Activated B cell treated with CpG ODN at 0.5 μM for 24 hours (primary cell): ENCODE results near the gene CES1. TPM values are rescaled to one million over a fixed set of nuclear protein-coding genes. Genes with fewer than 3 reads are reported as not detected.

Source experiments
- ATAC-seq: fragments of 200-7000 bp; cut with Tn5 transposase; one replicate; pipeline ENCODE4 v1.10.0; 2021; ENCODE audit warnings: low read depth, mild to moderate bottlenecking, moderate library complexity
- CTCF ChIA-PET: fragments of 350-600 bp; sonication (Branson Sonifier 250); formaldehyde crosslinking; loops from one replicate; lab custom pipeline; 2021; ENCODE audit warnings: antibody characterized with exemption; lab: Charles Lee
- POLR2A ChIA-PET: fragments of 350-600 bp; sonication (Branson Sonifier 250); formaldehyde crosslinking; loops from one replicate; lab custom pipeline; 2021; ENCODE audit warnings: antibody characterized with exemption; lab: Charles Lee
- DNase-seq: peaks from one replicate; pipeline ENCODE4 v3.0.0; 2022
- H3K27ac Mint-ChIP-seq: one replicate; pipeline ENCODE4 v1.8.0; 2020; ENCODE audit warnings: mixed read lengths
- H3K27me3 Mint-ChIP-seq: one replicate; pipeline ENCODE4 v1.8.0; 2021; ENCODE audit warnings: mixed read lengths
- H3K36me3 Mint-ChIP-seq: one replicate; pipeline ENCODE4 v1.8.0; 2021; ENCODE audit warnings: low read depth, mixed read lengths
- H3K4me1 Mint-ChIP-seq: one replicate; pipeline ENCODE4 v1.8.0; 2021; ENCODE audit warnings: mixed read lengths
- H3K4me3 Mint-ChIP-seq: one replicate; pipeline ENCODE4 v1.8.0; 2020; ENCODE audit warnings: mild to moderate bottlenecking, mixed read lengths
- H3K9me3 Mint-ChIP-seq: one replicate; pipeline ENCODE4 v1.8.0; 2020; ENCODE audit warnings: mixed read lengths
- CTCF ChIP-seq: fragments of 200-600 bp; IDR thresholded peaks from one replicate; pipeline ENCODE4 v1.8.0; 2022; ENCODE audit warnings: antibody characterized with exemption, mild to moderate bottlenecking
- intact Hi-C: fragments of 100-400 bp; cut with micrococcal nuclease; formaldehyde crosslinking; loops from one replicate; pipeline ENCODE4 v1.15.1; 2024
- total RNA-seq: library from RNA; stranded (reverse); gene quantifications from 2 replicates; pipeline ENCODE4 v1.2.3, GENCODE V29; 2022

CES1 gene
- not detected in 2 replicates for total RNA-seq

- ChIA-PET CTCF (interaction anchor here (1.3 kb wide), 1 partner anchor 9 kb away, joined by 3 read pairs; no protein-coding TSS in a partner anchor), POLR2A (no interaction called here)
- H3K36me3 Mint-ChIP-seq = no peaks in the 10 kb centered on the region
- H3K27me3 Mint-ChIP-seq = peaks cover 3% of the 10 kb centered on the region
- intact Hi-C loops = no loop called here
- TF ChIP-seq CTCF = no peak
- no peak within 1 kb of the TSS for H3K4me3 Mint-ChIP-seq
- no peak within 1 kb of the TSS for H3K27ac Mint-ChIP-seq
- no peak for ATAC-seq
- H3K4me1 Mint-ChIP-seq = peaks cover 2% of the 10 kb centered on the region
- no peak for DNase-seq
- no peaks in the 10 kb centered on the region for H3K9me3 Mint-ChIP-seq
These were observed at the start of gene CES1 for GRCh38 chr16:55832773-55833691. TSS of gene CES1 (minus strand) at chr16:55833096. CDS start at chr16:55833055, 41 bp downstream.

- intact Hi-C loops = no loop called here
- H3K27me3 Mint-ChIP-seq = peaks cover 9% of the 10 kb centered on the region
- H3K9me3 Mint-ChIP-seq = no peaks in the 10 kb centered on the region
- POLR2A ChIA-PET = no interaction called here
- ATAC-seq = no peak
- CTCF ChIA-PET = no interaction called here
- H3K27ac Mint-ChIP-seq = no peak overlapping the region
- DNase-seq = no peak
- H3K4me3 Mint-ChIP-seq = no peak overlapping the region
- no peaks in the 10 kb centered on the region for H3K4me1 Mint-ChIP-seq
- no peak for TF ChIP-seq CTCF
- H3K36me3 Mint-ChIP-seq = no peaks in the 10 kb centered on the region
These were observed 44.0 kb upstream of the CES1 start for GRCh38 chr16:55876854-55877253.

DNA sequence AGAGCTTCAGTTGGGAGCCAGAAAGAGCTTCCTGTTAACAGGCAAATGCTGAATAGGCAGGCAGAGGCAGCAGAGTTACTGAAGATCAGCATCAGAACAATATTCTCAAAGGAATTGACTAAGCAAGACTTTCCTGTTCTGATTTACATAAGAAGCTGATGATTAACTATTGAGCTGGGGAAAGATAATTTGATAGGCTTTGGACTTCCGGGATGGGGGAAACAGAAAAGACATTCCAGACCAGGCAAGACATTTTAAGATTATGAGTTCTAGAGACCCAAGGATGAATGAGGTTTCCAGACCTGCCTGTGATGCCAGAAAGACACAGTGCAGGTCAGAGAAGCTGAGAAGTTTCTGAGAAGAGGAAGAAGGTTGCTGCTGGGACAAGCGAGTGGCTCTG is 42.4 kb upstream of the CES1 start, which contains the start of gene CES5A:
CES5A (minus strand) TSS at position 101 of the 400 bp plus-strand sequence. CDS start 152 bp downstream, outside the sequence.
- ATAC-seq = no peak
- H3K4me3 Mint-ChIP-seq = no peak within 1 kb of the TSS
- H3K9me3 Mint-ChIP-seq = no peaks in the 10 kb centered on the region
- intact Hi-C loops = no loop called here
- H3K27ac Mint-ChIP-seq = no peak within 1 kb of the TSS
- H3K27me3 Mint-ChIP-seq = peaks cover 11% of the 10 kb centered on the region
- no peaks in the 10 kb centered on the region for H3K4me1 Mint-ChIP-seq
- ChIA-PET POLR2A (no interaction called here), CTCF (no interaction called here)
- no peaks in the 10 kb centered on the region for H3K36me3 Mint-ChIP-seq
- no peak for DNase-seq
- no peak for TF ChIP-seq CTCF

DNA sequence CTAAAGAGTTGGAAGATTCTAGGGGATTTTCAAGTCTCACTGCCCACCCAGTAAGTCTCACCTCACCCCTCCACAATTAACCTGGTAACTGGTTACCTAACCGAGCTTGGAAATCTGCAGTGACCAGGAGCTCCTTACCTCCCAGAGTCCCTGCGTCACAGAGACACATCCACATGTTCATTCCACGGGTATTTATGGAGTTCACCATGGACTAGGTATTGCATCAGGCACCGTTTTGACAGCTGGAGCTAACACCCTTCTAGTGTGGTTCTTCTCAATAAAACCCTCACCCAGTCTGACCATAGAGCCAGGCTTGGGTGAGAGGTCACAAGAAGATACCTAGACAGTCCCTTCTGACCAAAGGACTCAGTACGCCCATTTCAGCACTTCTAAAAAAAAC is 40.2 kb upstream of the CES1 start:
- no peak for DNase-seq
- Mint-ChIP-seq H3K27me3 (peaks cover 11% of the 10 kb centered on the region), H3K4me1 (no peaks in the 10 kb centered on the region), H3K36me3 (no peaks in the 10 kb centered on the region), H3K9me3 (no peaks in the 10 kb centered on the region), H3K4me3 (no peak overlapping the region), H3K27ac (no peak overlapping the region)
- CTCF ChIA-PET = no interaction called here
- TF ChIP-seq CTCF = no peak
- no peak for ATAC-seq
- intact Hi-C loops = no loop called here
- POLR2A ChIA-PET = no interaction called here

DNA sequence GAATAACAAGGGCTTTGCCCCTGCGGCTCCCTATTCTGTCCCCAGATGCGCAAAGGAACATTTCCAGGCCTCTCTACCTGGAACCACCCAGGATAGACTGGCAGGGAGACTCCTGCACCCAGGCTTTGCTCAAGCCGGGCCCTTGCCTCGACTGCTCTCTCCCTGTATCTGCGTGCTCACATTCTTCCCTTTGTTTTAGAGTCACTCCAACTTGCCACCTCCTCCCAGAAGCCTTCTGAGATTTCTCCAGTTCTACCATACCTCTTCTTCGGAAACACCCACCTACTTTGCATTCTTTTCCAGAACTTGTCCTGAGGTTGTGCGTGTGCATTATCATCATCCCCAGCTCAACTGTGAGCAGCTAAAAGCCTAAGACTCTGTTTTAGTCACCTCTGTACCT is 39.2 kb upstream of the CES1 start:
- ChIA-PET POLR2A (no interaction called here), CTCF (no interaction called here)
- Mint-ChIP-seq H3K4me3 (no peak overlapping the region), H3K36me3 (no peaks in the 10 kb centered on the region), H3K4me1 (no peaks in the 10 kb centered on the region), H3K9me3 (no peaks in the 10 kb centered on the region), H3K27ac (no peak overlapping the region), H3K27me3 (peaks cover 11% of the 10 kb centered on the region)
- ATAC-seq (no peak), DNase-seq (no peak)
- intact Hi-C loops = no loop called here
- no peak for TF ChIP-seq CTCF
